ENCODE data around the gene SSPN. TPM values are rescaled to one million over a fixed set of nuclear protein-coding genes. Genes with fewer than 3 reads are reported as not detected.

Gene SSPN
- total RNA-seq, 2 donors from 2014 or later: not detected

DNA sequence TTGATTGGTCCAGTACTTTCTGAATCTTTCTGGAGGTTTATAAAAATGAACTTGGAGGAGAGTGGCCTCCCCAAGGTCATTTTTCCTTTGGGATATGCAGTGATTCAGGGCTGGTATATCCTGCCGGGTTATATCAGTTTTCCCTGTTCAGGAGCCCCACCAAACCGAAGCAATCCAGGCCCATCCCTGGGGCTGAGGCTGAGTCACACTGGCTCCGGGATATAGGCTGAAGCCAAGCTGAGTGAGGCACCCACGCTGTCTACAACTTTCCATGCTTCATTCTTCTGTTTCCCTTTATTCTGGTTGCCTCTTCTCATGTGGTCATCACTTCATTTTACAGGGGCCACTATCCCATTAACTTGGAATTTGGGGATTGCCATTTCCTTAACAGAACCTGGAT is 3.4 kb downstream of the SSPN start:
- ATAC-seq (replicated peaks): no peak
- Mint-ChIP-seq H3K4me1 (no peaks in the 10 kb centered on the region), H3K27me3 (peaks cover 26% of the 10 kb centered on the region), H3K4me3 (no peak overlapping the region), H3K9me3 (no peaks in the 10 kb centered on the region), H3K27ac (no peak overlapping the region), H3K36me3 (ENCODE audit: low read depth) (no peaks in the 10 kb centered on the region)

DNA sequence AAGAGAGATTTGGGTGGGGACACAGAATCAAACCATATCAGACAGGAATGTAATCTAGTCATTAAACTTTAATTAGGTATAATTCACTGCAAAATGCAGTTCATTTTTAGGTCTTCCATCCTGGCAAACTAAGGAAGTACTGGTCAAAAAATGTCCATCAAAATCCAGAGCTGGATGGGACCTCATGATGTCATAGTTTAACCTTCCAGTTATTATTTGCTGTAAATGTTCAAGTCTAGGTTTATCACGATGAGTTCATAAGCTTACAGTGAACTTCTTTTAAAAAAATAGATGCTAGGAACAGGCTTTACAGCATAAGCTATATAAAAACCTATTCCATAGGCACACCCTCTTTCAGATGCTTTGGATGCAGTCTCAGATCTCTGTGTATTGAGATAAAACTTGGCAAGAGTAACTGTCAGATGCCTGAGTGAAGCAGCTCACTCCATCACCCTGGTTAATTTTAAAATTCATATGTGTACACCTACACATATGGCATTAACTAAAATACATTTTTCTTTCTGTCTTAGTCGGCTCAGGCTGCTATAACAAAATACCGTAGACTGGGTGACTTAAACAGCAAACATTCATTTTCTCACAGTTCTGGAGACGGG is 7.9 kb downstream of the SSPN start:
- no peaks in the 10 kb centered on the region for H3K9me3 Mint-ChIP-seq
- ATAC-seq (replicated peaks): no peak
- peaks cover 25% of the 10 kb centered on the region for H3K27me3 Mint-ChIP-seq
- no peaks in the 10 kb centered on the region for H3K36me3 Mint-ChIP-seq (ENCODE audit: low read depth)
- no peak overlapping the region for H3K27ac Mint-ChIP-seq
- H3K4me3 Mint-ChIP-seq: no peak overlapping the region
- no peaks in the 10 kb centered on the region for H3K4me1 Mint-ChIP-seq

DNA sequence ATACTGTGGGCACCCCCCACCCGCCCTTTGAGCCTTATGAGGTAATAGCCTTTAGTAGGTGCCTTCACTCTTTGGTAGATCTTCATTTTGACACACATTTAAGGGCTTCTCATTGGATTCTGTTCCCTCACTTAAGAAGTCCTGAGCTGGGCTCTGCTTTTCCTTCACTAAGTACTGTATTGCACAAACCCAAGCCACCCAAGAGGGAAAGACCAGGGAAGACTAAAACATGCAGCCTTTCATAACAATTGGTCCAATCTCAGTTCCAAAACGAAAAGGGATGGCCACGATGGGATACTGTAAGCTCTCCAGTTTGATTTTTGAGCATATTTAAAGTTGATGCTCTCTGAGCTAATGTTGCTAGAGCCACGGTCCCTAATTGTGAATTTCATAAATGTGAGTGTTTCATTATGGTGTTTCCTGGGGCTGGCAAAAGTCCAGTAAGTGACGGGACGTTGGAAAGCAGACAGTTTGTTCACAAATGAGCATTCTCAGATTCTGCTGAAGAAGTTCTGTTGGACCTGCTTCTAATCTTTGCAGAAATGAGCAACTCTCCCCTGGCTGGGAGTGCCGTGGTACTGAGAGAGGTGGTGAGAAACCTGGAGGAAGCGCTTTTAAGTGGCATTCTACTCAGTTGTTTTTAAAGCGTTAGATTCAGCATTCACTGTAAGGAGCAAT is 9.4 kb downstream of the SSPN start:
- Mint-ChIP-seq H3K27me3 (peaks cover 28% of the 10 kb centered on the region), H3K27ac (no peak overlapping the region), H3K36me3 (ENCODE audit: low read depth) (no peaks in the 10 kb centered on the region), H3K4me3 (no peak overlapping the region), H3K4me1 (no peaks in the 10 kb centered on the region), H3K9me3 (no peaks in the 10 kb centered on the region)
- no peak for ATAC-seq (replicated peaks)

DNA sequence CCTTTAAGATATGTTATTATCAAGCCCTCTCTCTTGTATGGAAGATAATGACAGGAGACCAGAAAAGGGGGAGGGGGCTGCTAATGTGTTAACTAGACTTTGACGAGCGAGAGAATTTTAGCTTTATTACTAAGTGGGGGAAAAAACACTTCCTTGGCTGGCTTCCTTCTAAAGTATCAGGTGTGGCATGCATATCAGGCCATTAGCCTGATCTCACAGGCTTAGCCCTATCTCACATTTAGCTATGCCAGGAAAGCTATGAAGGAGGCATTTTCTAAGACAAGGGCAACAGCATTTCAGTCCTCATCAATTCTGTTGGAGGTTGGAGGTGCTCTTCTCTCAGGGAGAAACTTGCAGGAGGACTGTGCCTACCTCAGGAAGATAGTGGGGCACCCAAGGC is 9.9 kb downstream of the SSPN start:
- ATAC-seq (replicated peaks): no peak
- no peak overlapping the region for H3K27ac Mint-ChIP-seq
- H3K4me3 Mint-ChIP-seq: no peak overlapping the region
- no peaks in the 10 kb centered on the region for H3K4me1 Mint-ChIP-seq
- H3K27me3 Mint-ChIP-seq: peaks cover 33% of the 10 kb centered on the region
- H3K36me3 Mint-ChIP-seq (ENCODE audit: low read depth): no peaks in the 10 kb centered on the region
- H3K9me3 Mint-ChIP-seq: no peaks in the 10 kb centered on the region

DNA sequence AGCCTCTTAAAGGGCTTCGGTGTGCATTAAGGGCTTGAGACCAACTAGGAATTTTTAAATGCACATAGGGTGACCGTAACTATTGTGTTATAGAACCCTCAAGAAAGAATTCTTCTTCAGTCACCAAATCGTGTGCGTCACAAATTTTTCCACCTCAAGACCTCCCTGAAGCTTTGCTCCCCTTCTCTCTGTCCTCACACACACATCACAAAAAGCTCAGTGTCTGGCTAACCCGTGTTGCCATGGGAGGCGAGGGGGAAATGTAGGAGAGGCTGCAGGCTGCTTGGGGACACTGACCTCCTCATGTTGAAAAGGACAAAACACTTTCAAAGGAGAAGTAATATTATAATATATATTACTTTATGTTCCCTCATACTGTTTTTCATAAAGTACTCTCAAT is 10.6 kb downstream of the SSPN start:
- no peak for ATAC-seq (replicated peaks)
- Mint-ChIP-seq H3K27me3 (peaks cover 36% of the 10 kb centered on the region), H3K27ac (no peak overlapping the region), H3K4me3 (no peak overlapping the region), H3K9me3 (no peaks in the 10 kb centered on the region), H3K4me1 (no peaks in the 10 kb centered on the region), H3K36me3 (ENCODE audit: low read depth) (no peaks in the 10 kb centered on the region)

DNA sequence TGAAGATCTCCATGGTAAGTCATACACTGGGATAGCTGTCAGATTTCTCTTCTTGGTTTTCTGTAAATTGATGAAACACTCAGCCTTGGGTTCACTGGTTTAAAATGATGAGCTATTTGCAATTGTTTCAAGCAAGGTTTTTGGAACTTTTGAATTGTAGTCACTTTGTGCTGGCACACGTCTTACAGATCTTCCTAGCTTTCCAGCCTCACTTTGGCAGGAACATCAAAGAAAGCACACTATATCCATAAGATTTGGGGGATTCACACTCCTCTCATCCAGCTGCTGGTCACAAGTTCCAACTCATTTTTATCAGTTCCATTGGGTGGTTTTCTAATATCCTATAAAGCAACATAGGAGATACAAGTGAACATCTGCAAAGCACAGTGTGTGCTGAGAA is 16.0 kb downstream of the SSPN start:
- Mint-ChIP-seq H3K36me3 (ENCODE audit: low read depth) (no peaks in the 10 kb centered on the region), H3K27me3 (peaks cover 46% of the 10 kb centered on the region)
- ATAC-seq (replicated peaks): no peak

DNA sequence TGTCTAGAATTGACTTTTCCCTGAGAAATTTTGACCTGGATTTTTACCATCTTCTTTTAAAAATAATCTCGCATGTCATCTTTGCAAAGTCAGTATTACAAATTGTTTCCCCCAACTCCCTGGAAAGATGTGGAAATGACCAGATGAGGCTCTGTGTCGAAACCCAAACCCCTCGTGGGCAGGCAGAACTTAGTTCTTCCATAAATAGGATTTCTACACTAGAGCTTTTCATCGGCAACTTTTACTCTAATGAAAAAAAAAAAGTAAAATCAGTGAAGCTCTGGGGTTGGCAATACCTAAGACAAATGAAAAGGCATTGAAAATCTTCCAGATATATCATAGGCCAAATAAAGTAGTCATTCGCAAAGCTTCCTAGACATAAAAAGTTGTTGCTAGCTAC is 17.0 kb downstream of the SSPN start:
- no peaks in the 10 kb centered on the region for H3K4me1 Mint-ChIP-seq
- H3K27me3 Mint-ChIP-seq: peaks cover 46% of the 10 kb centered on the region
- no peaks in the 10 kb centered on the region for H3K36me3 Mint-ChIP-seq (ENCODE audit: low read depth)
- no peak for ATAC-seq (replicated peaks)
- H3K27ac Mint-ChIP-seq: no peak overlapping the region
- H3K9me3 Mint-ChIP-seq: no peaks in the 10 kb centered on the region
- no peak overlapping the region for H3K4me3 Mint-ChIP-seq

More for the DNA sequence above, 16.0 kb downstream of the SSPN start:
- no peak overlapping the region for H3K27ac Mint-ChIP-seq
- no peaks in the 10 kb centered on the region for H3K4me1 Mint-ChIP-seq
- no peaks in the 10 kb centered on the region for H3K9me3 Mint-ChIP-seq
- no peak overlapping the region for H3K4me3 Mint-ChIP-seq

DNA sequence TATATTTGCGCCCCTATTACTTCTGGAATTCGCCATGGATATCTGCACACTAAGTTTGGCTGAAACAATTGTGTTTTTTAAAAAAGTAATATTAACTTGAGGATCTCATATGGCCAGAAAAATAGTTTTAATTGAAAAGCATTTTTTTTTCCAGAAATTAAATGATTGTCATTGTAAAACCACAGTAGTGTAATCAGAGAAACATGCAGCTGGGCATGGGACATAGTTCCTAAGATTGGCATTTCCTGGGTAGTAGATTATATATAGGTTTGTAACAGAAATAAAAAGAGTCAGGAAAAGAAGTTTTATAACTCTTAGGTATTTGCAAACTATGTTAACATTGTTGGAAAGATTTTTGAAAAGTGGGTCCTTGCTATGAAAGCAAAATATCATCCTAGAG is 17.6 kb downstream of the SSPN start:
- peaks cover 46% of the 10 kb centered on the region for H3K27me3 Mint-ChIP-seq
- H3K9me3 Mint-ChIP-seq: no peaks in the 10 kb centered on the region
- H3K36me3 Mint-ChIP-seq (ENCODE audit: low read depth): no peaks in the 10 kb centered on the region
- no peaks in the 10 kb centered on the region for H3K4me1 Mint-ChIP-seq
- ATAC-seq (replicated peaks): no peak
- H3K27ac Mint-ChIP-seq: no peak overlapping the region
- H3K4me3 Mint-ChIP-seq: no peak overlapping the region

DNA sequence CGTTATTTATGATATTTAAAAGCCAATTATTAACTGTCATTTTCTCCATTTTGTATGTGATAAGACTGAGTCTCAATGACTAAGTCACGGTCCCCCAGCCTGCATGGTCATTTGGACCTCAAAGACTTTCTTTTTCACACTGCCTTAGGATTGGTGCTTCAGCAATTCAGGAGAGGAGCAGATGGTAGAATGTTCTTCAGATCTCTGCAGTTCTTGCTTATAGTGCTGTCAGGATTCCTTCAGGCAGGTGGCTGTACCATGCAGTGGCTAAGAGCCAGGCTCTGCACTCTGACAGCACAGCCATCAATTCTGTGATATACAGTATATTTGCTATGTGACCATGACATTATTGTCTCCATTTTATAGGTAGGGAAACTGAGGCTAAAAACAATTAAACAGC is 18.7 kb downstream of the SSPN start:
- no peaks in the 10 kb centered on the region for H3K4me1 Mint-ChIP-seq
- H3K27me3 Mint-ChIP-seq: peaks cover 46% of the 10 kb centered on the region
- no peak for ATAC-seq (replicated peaks)
- no peak overlapping the region for H3K4me3 Mint-ChIP-seq
- H3K27ac Mint-ChIP-seq: no peak overlapping the region
- no peaks in the 10 kb centered on the region for H3K9me3 Mint-ChIP-seq
- H3K36me3 Mint-ChIP-seq (ENCODE audit: low read depth): no peaks in the 10 kb centered on the region

DNA sequence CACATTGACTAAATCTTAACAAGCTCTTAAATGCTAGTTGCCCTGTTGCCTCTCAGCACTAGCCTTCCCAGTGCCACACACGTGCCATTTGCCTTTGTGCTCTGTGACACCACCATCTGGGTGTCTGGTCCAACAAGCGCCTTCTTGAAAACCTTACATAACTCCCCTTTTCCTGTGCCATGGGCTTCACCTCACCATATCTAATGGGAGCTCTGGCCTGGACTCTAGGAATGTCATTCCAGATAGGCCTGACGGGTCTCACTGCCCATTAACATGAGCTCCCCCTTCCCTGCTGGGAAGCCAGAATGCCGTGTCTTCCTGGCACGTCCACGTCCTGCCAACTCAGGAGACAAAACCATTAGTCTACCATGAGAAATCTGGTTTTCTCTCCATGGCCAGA is 24.4 kb downstream of the SSPN start:
- Mint-ChIP-seq H3K27ac (no peak overlapping the region), H3K4me3 (no peak overlapping the region), H3K27me3 (peaks cover 23% of the 10 kb centered on the region), H3K9me3 (no peaks in the 10 kb centered on the region), H3K36me3 (ENCODE audit: low read depth) (no peaks in the 10 kb centered on the region), H3K4me1 (no peaks in the 10 kb centered on the region)
- no peak for ATAC-seq (replicated peaks)

DNA sequence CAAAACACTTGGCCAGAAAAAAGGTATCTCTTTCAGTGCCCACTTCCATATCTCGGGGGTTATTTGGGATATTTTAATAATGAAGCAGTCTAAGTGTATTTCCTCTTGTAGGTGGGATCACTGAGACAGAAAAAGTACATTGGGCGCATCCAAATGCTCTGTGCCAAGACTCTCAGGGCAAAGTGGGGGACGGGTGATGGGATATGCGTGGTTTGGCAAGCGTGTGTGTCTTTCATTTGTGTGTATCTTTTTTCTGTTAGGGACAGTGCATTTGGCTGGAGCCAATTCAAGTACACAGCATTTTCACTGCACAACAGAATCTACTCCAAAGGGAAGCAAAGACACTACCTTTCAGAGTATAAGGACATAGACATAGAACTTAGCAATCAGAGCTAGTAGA is 29.3 kb downstream of the SSPN start:
- no peak for ATAC-seq (replicated peaks)
- Mint-ChIP-seq H3K27ac (no peak overlapping the region), H3K36me3 (ENCODE audit: low read depth) (no peaks in the 10 kb centered on the region), H3K4me1 (no peaks in the 10 kb centered on the region), H3K27me3 (peaks cover 28% of the 10 kb centered on the region), H3K9me3 (no peaks in the 10 kb centered on the region), H3K4me3 (no peak overlapping the region)

DNA sequence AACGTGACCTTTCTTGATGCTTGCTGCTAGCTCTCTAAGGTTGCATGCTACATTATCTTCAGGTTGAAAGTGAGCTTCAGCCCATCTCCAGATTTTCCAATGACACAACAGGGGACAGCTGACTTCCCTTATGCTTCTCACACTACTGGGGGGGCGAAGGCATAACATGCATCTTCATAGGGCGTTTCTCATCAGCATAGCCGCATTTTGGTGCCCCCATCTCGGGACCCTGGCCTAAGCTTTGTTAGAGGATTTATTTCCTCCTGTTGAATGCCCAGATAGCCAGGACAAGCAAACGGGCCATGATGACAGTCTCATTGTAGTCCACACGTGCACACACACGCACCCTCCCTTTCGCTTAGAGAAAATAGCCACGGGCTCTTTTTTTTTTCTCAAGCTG is 30.7 kb downstream of the SSPN start:
- H3K36me3 Mint-ChIP-seq (ENCODE audit: low read depth): no peaks in the 10 kb centered on the region
- no peak overlapping the region for H3K4me3 Mint-ChIP-seq
- H3K4me1 Mint-ChIP-seq: no peaks in the 10 kb centered on the region
- H3K9me3 Mint-ChIP-seq: no peaks in the 10 kb centered on the region
- H3K27me3 Mint-ChIP-seq: peaks cover 25% of the 10 kb centered on the region
- ATAC-seq (replicated peaks): no peak
- no peak overlapping the region for H3K27ac Mint-ChIP-seq

DNA sequence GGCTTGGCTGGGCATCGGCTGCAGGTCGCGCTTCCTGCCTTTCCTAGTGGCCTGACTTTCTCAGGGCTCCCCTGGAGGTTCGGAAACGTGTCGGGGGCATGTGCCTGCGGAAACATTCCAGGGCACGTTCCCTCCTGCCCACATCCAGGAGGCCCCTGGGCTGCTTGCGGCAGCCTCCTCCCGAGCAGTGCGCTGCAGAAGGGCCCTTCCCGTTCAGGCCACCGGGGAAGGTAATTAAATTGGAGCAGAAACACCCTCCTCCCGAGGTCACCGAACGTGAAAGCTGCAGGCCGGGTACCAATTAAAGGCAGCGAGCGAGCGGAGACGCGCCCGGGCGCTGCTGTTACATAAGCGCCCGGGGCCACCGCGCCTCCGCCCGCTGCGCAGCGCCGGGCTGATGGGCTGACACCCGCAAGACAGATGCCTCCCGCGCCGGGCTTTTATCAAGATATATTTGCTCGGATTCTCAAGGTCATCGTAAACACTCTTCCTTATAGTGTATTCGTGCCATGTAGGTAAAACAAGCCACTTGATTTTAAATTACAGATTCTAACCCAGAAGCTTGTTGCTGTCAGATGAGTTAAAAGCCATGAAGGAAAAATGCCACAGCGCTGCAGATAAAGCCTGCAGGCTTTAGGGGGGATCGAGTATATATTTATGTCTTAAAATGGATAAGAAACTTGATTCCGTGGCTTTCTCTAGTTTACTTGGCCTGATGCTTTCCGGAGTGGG is 31.4 kb downstream of the SSPN start:
- H3K4me1 Mint-ChIP-seq: no peaks in the 10 kb centered on the region
- H3K27ac Mint-ChIP-seq: no peak overlapping the region
- peaks cover 29% of the 10 kb centered on the region for H3K27me3 Mint-ChIP-seq
- ATAC-seq (replicated peaks): no peak
- H3K36me3 Mint-ChIP-seq (ENCODE audit: low read depth): no peaks in the 10 kb centered on the region
- H3K4me3 Mint-ChIP-seq: no peak overlapping the region
- H3K9me3 Mint-ChIP-seq: no peaks in the 10 kb centered on the region

DNA sequence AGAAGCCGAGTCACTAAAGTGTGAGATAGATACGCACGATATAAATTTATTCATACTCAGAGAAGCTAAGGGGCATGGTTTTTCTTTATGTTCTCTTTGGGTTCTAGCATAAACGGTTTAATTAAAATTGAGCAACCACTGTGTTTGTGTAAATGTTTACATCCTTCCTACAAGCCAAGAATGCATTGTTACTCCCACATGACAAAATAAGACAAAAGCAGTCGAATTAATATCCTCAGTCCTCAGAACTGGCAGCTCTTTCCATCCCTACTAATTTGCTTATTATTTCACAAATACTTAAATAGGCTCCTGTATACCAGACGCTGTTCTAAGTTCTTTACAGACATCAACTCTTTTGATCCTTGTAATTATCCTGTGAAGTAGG is 32.0 kb downstream of the SSPN start:
- no peak overlapping the region for H3K4me3 Mint-ChIP-seq
- H3K9me3 Mint-ChIP-seq: no peaks in the 10 kb centered on the region
- H3K4me1 Mint-ChIP-seq: no peaks in the 10 kb centered on the region
- H3K27me3 Mint-ChIP-seq: peaks cover 33% of the 10 kb centered on the region
- H3K27ac Mint-ChIP-seq: no peak overlapping the region
- H3K36me3 Mint-ChIP-seq (ENCODE audit: low read depth): no peaks in the 10 kb centered on the region
- no peak for ATAC-seq (replicated peaks)

DNA sequence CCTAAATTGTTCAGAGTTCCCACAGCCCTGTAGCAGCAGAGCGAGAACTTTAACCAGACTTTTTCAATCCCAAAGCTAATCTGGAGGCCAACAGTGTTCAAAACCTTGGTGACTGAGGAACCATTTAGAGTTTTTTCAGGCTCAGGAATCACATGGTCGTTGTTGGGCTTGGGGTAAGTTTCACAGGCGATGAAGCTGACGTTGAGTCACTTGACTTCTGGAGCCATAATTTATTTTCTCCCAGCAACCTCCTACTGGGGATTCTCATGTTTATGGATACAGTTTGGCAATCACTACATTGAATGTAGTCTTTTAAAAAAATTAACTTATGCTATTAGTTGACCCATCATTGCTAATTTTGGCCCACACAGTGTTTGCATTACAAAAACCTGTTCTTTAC is 34.5 kb downstream of the SSPN start:
- H3K27ac Mint-ChIP-seq: no peak overlapping the region
- no peaks in the 10 kb centered on the region for H3K4me1 Mint-ChIP-seq
- H3K4me3 Mint-ChIP-seq: no peak overlapping the region
- peaks cover 31% of the 10 kb centered on the region for H3K27me3 Mint-ChIP-seq
- H3K9me3 Mint-ChIP-seq: no peaks in the 10 kb centered on the region
- ATAC-seq (replicated peaks): no peak
- H3K36me3 Mint-ChIP-seq (ENCODE audit: low read depth): no peaks in the 10 kb centered on the region
